WTC11 (cell line): Measurements from ENCODE around the gene CACNB4. TPM values are rescaled to one million over a fixed set of nuclear protein-coding genes. Genes with fewer than 3 reads are reported as not detected.
"Not testable (repeated sequence)": the region's sequence is repeated elsewhere in the genome, so short reads cannot be mapped to it uniquely, and the experiment has no call there.

Source experiments
- ATAC-seq: fragments of 200-7000 bp; cut with Tn5 transposase; 2 replicates; pipeline ENCODE4 v1.10.0; 2021; ENCODE audit warnings: mild to moderate bottlenecking, moderate library complexity
- CTCF ChIA-PET: fragments of 300-600 bp; sonication (Branson Sonifier 250); formaldehyde crosslinking; loops from one replicate; lab custom pipeline; 2021; ENCODE audit warnings: antibody characterized with exemption; lab: Charles Lee
- POLR2A ChIA-PET: fragments of 350-600 bp; sonication (Branson Sonifier 250); formaldehyde crosslinking; loops from one replicate; lab custom pipeline; 2021; ENCODE audit warnings: antibody characterized with exemption; lab: Charles Lee
- DNase-seq: peaks from one replicate; pipeline ENCODE4 v3.0.0; 2021; ENCODE audit warnings: low spot score
- H3K27ac Mint-ChIP-seq: 2 replicates; pipeline ENCODE4 v1.8.0; 2021; ENCODE audit warnings: mixed read lengths
- H3K27me3 Mint-ChIP-seq: 2 replicates; pipeline ENCODE4 v1.8.0; 2021; ENCODE audit warnings: low read depth, mild to moderate bottlenecking, moderate library complexity, mixed read lengths
- H3K36me3 Mint-ChIP-seq: 2 replicates; pipeline ENCODE4 v1.8.0; 2021; ENCODE audit warnings: mixed read lengths
- H3K4me1 Mint-ChIP-seq: 2 replicates; pipeline ENCODE4 v1.8.0; 2022; ENCODE audit warnings: mixed read lengths
- H3K4me3 Mint-ChIP-seq: 2 replicates; pipeline ENCODE4 v1.8.0; 2021; ENCODE audit warnings: mild to moderate bottlenecking, moderate library complexity, mixed read lengths
- H3K9me3 Mint-ChIP-seq: 2 replicates; pipeline ENCODE4 v1.8.0; 2021; ENCODE audit warnings: mixed read lengths
- AFF4 ChIP-seq: sonication (generic); formaldehyde crosslinking; IDR thresholded peaks from 2 replicates; pipeline ENCODE4 v1.8.1; 2023; ENCODE audit warnings: mild to moderate bottlenecking, missing genetic modification reagents, borderline replicate concordance
- ATF1 ChIP-seq: sonication (generic); formaldehyde crosslinking; IDR thresholded peaks from 2 replicates; pipeline ENCODE4 v1.8.1; 2023; ENCODE audit warnings: mild to moderate bottlenecking, moderate library complexity, missing genetic modification reagents
- CREB1 ChIP-seq: sonication (generic); formaldehyde crosslinking; IDR thresholded peaks from 2 replicates; pipeline ENCODE4 v1.8.0; 2023; ENCODE audit warnings: mild to moderate bottlenecking, missing genetic modification reagents
- E2F5 ChIP-seq: sonication (generic); formaldehyde crosslinking; IDR thresholded peaks from 2 replicates; pipeline ENCODE4 v1.8.1; 2022; ENCODE audit warnings: mild to moderate bottlenecking, moderate library complexity, missing genetic modification reagents
- ERG ChIP-seq: fragments of 250-450 bp; sonication (Bioruptor Pico); IDR thresholded peaks from 2 replicates; pipeline ENCODE4 v1.8.0; 2021; ENCODE audit warnings: mild to moderate bottlenecking
- ESRRA ChIP-seq: sonication (generic); formaldehyde crosslinking; IDR thresholded peaks from 2 replicates; pipeline ENCODE4 v1.8.1; 2022; ENCODE audit warnings: mild to moderate bottlenecking, missing genetic modification reagents, borderline replicate concordance
- FOXJ3 ChIP-seq: sonication (generic); formaldehyde crosslinking; IDR thresholded peaks from 2 replicates; pipeline ENCODE4 v1.9.0; 2021; ENCODE audit warnings: missing genetic modification reagents, mild to moderate bottlenecking, borderline replicate concordance
- FOXK1 ChIP-seq: sonication (generic); formaldehyde crosslinking; IDR thresholded peaks from 2 replicates; pipeline ENCODE4 v1.8.0; 2022; ENCODE audit warnings: mild to moderate bottlenecking, moderate library complexity, missing genetic modification reagents
- FOXP1 ChIP-seq: sonication (generic); formaldehyde crosslinking; IDR thresholded peaks from 2 replicates; pipeline ENCODE4 v1.8.0; 2022; ENCODE audit warnings: missing genetic modification reagents, mild to moderate bottlenecking, moderate library complexity, borderline replicate concordance
- GABPB1 ChIP-seq: sonication (generic); formaldehyde crosslinking; IDR thresholded peaks from 2 replicates; pipeline ENCODE4 v1.8.1; 2023; ENCODE audit warnings: mild to moderate bottlenecking, missing genetic modification reagents
- NFE2L1 ChIP-seq: sonication (generic); formaldehyde crosslinking; IDR thresholded peaks from 2 replicates; pipeline ENCODE4 v1.8.1; 2023; ENCODE audit warnings: missing genetic modification reagents
- NR3C1 ChIP-seq: sonication (generic); formaldehyde crosslinking; conservative IDR thresholded peaks from 2 replicates; pipeline ENCODE4 v1.8.1; 2023; ENCODE audit warnings: low read depth, mild to moderate bottlenecking, missing genetic modification reagents
- SP1 ChIP-seq: sonication (generic); formaldehyde crosslinking; conservative IDR thresholded peaks from 2 replicates; pipeline ENCODE4 v1.8.1; 2022; ENCODE audit warnings: missing genetic modification reagents
- TEAD1 ChIP-seq: sonication (generic); formaldehyde crosslinking; IDR thresholded peaks from 2 replicates; pipeline ENCODE4 v1.8.0; 2022; ENCODE audit warnings: mild to moderate bottlenecking, missing genetic modification reagents
- TP53 ChIP-seq: sonication (generic); formaldehyde crosslinking; IDR thresholded peaks from 2 replicates; pipeline ENCODE4 v1.8.1; 2023; ENCODE audit warnings: mild to moderate bottlenecking, missing genetic modification reagents
- ZBTB21 ChIP-seq: sonication (generic); formaldehyde crosslinking; IDR thresholded peaks from 2 replicates; pipeline ENCODE4 v1.8.1; 2023; ENCODE audit warnings: mild to moderate bottlenecking, missing genetic modification reagents, borderline replicate concordance
- total RNA-seq: library from RNA; stranded (reverse); gene quantifications from 3 replicates; pipeline ENCODE4 v1.2.3, GENCODE V29; 2021
- TF ChIP-seq, protein P1 (sequence below): sonication (generic); formaldehyde crosslinking; IDR thresholded peaks from 2 replicates; pipeline ENCODE4 v1.8.1; 2023; ENCODE audit warnings: mild to moderate bottlenecking, moderate library complexity, missing genetic modification reagents
- TF ChIP-seq, protein P2 (sequence below): sonication (generic); formaldehyde crosslinking; conservative IDR thresholded peaks from 2 replicates; pipeline ENCODE4 v1.8.1; 2022; ENCODE audit warnings: mild to moderate bottlenecking, missing genetic modification reagents

Gene CACNB4
- total RNA-seq, 1 experiment from 2014 or later: 4.7 TPM

DNA sequence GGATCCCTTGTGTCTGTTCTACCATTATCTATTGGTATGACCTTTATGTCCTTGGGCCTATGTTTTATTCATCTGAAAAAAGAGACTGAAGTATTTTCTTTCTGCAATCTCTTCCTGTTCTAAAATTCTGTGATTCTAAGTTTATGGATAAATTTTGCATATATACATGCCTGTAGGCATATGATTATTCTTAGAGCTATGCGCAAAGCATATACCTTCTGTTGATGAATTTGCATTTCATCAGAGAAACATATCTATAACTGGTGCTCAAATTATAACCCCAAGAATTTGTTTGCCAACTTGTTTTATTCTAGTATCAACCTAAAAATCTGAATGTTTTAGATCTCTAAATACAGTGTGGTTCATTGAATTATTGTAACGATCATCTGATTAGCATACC is 6.7 kb downstream of the CACNB4 start:
- ChIA-PET CTCF (no interaction called here), POLR2A (no interaction called here)
- Mint-ChIP-seq H3K4me3 (no peak overlapping the region), H3K36me3 (no peaks in the 10 kb centered on the region), H3K4me1 (peaks cover 2% of the 10 kb centered on the region), H3K27me3 (peaks cover 26% of the 10 kb centered on the region), H3K27ac (no peak overlapping the region), H3K9me3 (no peaks in the 10 kb centered on the region)
- no peak for TF ChIP-seq FOXP1
- TF ChIP-seq ERG (CRISPR knock-in tag): no peak
- no peak for TF ChIP-seq FOXJ3 (CRISPR knock-in tag)
- TF ChIP-seq FOXK1 (CRISPR knock-in tag): no peak
- TF ChIP-seq NR3C1 (CRISPR knock-in tag): no peak
- TF ChIP-seq, protein P1, sequence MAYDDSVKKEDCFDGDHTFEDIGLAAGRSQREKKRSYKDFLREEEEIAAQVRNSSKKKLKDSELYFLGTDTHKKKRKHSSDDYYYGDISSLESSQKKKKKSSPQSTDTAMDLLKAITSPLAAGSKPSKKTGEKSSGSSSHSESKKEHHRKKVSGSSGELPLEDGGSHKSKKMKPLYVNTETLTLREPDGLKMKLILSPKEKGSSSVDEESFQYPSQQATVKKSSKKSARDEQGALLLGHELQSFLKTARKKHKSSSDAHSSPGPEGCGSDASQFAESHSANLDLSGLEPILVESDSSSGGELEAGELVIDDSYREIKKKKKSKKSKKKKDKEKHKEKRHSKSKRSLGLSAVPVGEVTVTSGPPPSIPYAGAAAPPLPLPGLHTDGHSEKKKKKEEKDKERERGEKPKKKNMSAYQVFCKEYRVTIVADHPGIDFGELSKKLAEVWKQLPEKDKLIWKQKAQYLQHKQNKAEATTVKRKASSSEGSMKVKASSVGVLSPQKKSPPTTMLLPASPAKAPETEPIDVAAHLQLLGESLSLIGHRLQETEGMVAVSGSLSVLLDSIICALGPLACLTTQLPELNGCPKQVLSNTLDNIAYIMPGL (CRISPR knock-in tag): no peak
- TF ChIP-seq CREB1: no peak
- TF ChIP-seq, protein P2, sequence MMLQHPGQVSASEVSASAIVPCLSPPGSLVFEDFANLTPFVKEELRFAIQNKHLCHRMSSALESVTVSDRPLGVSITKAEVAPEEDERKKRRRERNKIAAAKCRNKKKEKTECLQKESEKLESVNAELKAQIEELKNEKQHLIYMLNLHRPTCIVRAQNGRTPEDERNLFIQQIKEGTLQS (CRISPR knock-in tag): no peak
- TF ChIP-seq GABPB1 (CRISPR knock-in tag): no peak
- no peak for TF ChIP-seq ZBTB21 (CRISPR knock-in tag)
- TF ChIP-seq TP53 (CRISPR knock-in tag): no peak
- TF ChIP-seq ATF1 (CRISPR knock-in tag): no peak
- TF ChIP-seq NFE2L1 (CRISPR knock-in tag): no peak
- no peak for TF ChIP-seq SP1 (CRISPR knock-in tag)
- TF ChIP-seq TEAD1 (CRISPR knock-in tag): no peak
- TF ChIP-seq AFF4 (CRISPR knock-in tag): no peak
- TF ChIP-seq E2F5 (CRISPR knock-in tag): no peak
- TF ChIP-seq ESRRA: no peak
- ATAC-seq: no peak
- no peak for DNase-seq

DNA sequence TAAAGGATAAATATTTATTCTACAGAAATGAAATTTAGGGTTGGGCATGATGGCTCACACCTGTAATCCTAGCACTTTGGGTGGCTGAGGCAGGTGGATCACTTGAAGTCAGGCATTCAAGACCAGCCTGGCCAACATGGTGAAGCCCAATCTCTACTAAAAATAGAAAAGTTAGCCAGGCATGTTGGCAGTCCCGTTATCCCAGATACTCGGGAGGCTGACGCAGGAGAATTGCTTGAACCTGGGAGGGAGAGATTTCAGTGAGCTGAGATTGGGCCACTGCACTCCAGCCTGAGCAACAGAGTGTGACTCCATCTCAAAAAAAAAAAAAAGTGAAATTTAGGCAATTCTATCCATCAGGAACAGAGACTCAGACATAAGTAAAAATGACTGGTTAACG is 8.1 kb downstream of the CACNB4 start:
- H3K4me1 Mint-ChIP-seq, H3K4me3 Mint-ChIP-seq, H3K9me3 Mint-ChIP-seq, H3K36me3 Mint-ChIP-seq, DNase-seq, POLR2A ChIA-PET, ATAC-seq, H3K27ac Mint-ChIP-seq: not testable (repeated sequence)
- CTCF ChIA-PET: interaction anchor here (1.4 kb wide), 1 partner anchor 65 kb away, joined by 3 read pairs; no protein-coding TSS in a partner anchor
- H3K27me3 Mint-ChIP-seq: peaks cover 12% of the 10 kb centered on the region
